HG03442 (cell line): ENCODE measurements around the gene YY1.
"Not testable (repeated sequence)": the region's sequence is repeated elsewhere in the genome, so short reads cannot be mapped to it uniquely, and the experiment has no call there.

Source experiments
- ATAC-seq: cut with Tn5 transposase; IDR thresholded peaks from one replicate; pipeline ENCODE4 v1.9.1; 2021; ENCODE audit warnings: mild to moderate bottlenecking, moderate library complexity; ENCODE audit not compliant: unreplicated experiment

Gene YY1

GRCh38 chr14:100283436-100283835 is 44.5 kb downstream of the YY1 start:
- not testable (repeated sequence) for ATAC-seq

GRCh38 chr14:100283984-100284881 is 45.3 kb downstream of the YY1 start:
- ATAC-seq, result no peak

GRCh38 chr14:100285021-100285912 is 46.3 kb downstream of the YY1 start:
- ATAC-seq, result peak; percentile 83

- ATAC-seq, result no peak
These were observed 47.0 kb downstream of the YY1 start for GRCh38 chr14:100285913-100286400.

GRCh38 chr14:100286484-100287191 is 47.7 kb downstream of the YY1 start:
- ATAC-seq, result no peak

GRCh38 chr14:100287202-100287997 is 48.5 kb downstream of the YY1 start:
- no peak for ATAC-seq

GRCh38 chr14:100287998-100288295 is 49.0 kb downstream of the YY1 start:
- ATAC-seq, result not testable (repeated sequence)

- no peak for ATAC-seq
These were observed 49.6 kb downstream of the YY1 start for GRCh38 chr14:100288382-100289185.

- ATAC-seq, result no peak
These were observed 51.1 kb downstream of the YY1 start for GRCh38 chr14:100289916-100290606.

GRCh38 chr14:100290607-100291304 is 51.8 kb downstream of the YY1 start:
- ATAC-seq, result no peak

- ATAC-seq, result no peak
These were observed 52.5 kb downstream of the YY1 start for GRCh38 chr14:100291305-100292075.

- ATAC-seq, result no peak
These were observed 53.4 kb downstream of the YY1 start for GRCh38 chr14:100292301-100292775.

GRCh38 chr14:100292776-100293461 is 54.0 kb downstream of the YY1 start:
- ATAC-seq, result no peak

GRCh38 chr14:100293497-100294212 is 54.7 kb downstream of the YY1 start:
- ATAC-seq, result no peak

GRCh38 chr14:100294213-100294962 is 55.4 kb downstream of the YY1 start:
- no peak for ATAC-seq
